ENCODE data around the gene CDKN2C.

CDKN2C gene

DNA sequence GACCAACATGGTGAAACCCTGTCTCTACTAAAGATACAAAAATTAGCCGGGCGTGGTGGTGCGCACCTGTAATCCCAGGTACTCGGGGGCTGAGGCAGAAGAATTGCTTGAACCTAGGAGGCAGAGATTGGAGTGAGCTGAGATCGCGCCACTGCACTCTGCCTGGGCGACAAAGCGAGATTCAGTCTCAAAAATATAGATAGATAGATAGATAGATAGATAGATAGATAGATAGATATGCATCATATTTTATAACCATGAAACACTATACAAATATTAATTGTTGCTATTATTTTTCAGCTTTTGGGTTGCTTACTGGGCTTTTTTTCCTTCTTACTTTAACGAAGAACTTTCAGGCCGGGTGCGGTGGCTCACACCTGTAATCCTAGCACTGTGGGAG lies 5.2 kb upstream of the CDKN2C start:
- DNase-seq (ENCODE audit: low read depth in 2 of 2): no peak

DNA sequence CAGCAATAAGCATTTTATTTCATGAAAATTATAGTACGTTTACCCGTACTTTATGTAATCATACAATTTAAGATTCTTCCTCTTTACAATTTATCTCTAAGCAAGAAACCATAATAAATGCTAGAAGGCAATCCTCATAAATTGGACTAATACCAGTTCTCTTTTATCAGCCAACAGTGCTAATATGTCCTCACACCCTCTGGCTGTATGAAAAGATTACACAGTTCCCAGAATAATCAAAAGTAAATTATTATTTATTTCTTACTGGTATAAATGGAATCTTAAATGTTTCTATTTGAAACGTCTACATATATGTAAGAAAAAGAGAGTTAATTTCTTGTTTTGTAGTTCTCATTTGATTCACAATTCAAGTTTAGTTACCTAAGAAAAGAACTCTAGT lies 3.1 kb upstream of the CDKN2C start:
- no peak for DNase-seq (ENCODE audit: low read depth in 2 of 2)

DNA sequence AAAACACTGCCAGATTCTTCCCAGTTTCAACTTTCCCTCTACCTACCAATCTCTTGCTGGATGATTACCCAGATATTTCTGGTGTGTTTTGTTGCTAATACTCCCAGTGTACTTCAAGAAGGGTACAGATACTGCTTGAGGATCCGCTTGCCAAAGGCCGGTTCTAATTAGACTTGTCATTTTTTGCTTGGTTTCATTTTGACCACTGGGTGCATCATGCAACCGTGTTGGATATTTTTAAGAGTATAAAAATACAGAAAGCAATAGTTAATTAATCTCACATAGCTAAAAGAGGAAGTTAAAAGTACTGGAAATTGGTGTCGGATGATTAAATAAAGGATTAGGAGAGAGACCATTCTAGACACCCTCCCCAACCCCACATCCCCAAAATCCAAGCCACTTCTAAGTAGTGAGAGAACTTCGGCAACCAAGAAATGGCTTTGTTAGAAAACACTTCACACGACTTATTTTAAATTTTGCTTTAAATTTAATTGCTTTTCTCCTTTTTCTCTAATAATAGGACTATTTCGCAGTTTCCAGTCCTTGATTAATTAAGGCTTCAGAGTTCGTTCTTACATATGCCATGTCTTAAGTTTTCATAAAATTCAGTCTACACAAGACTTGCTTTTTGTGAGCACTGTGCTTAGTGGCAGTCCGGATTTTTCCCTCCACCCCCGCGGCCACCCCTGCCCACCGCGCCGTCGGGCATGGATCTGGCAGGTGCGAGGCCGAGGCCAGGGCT lies 2.5 kb upstream of the CDKN2C start:
- DNase-seq (ENCODE audit: low read depth in 2 of 2): no peak

DNA sequence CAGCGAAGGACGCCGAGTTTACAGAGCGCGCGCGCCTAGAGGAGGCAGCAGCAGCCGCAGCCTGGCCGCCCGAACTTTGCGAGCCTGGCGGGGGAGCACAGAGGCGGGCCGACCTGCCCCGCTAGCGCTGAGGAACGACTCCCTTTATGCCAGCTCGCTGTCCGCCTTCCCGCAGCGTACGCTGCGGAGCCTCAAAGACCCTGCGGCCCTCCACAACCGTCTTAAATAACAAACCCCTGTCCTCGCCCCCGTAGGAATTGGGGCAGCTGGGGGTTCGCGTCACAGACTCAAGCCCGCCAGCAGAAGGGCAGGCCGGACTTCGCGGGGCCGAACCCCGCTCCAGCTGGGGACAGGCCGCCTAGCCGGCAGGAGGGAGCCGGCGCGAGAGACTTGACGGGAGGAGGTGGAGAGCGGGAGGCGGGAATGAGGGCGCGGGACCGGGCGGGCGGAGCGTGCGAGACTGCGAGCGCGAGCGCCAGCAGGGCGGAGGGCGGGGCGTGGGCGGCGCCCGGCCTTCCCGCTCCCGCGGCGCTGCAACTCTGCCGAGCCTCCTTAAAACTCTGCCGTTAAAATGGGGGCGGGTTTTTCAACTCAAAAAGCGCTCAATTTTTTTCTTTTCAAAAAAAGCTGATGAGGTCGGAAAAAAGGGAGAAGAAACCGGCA lies 1.8 kb upstream of the CDKN2C start:
- DNase-seq (ENCODE audit: low read depth in 2 of 2): peak; percentile 61 to 71

DNA sequence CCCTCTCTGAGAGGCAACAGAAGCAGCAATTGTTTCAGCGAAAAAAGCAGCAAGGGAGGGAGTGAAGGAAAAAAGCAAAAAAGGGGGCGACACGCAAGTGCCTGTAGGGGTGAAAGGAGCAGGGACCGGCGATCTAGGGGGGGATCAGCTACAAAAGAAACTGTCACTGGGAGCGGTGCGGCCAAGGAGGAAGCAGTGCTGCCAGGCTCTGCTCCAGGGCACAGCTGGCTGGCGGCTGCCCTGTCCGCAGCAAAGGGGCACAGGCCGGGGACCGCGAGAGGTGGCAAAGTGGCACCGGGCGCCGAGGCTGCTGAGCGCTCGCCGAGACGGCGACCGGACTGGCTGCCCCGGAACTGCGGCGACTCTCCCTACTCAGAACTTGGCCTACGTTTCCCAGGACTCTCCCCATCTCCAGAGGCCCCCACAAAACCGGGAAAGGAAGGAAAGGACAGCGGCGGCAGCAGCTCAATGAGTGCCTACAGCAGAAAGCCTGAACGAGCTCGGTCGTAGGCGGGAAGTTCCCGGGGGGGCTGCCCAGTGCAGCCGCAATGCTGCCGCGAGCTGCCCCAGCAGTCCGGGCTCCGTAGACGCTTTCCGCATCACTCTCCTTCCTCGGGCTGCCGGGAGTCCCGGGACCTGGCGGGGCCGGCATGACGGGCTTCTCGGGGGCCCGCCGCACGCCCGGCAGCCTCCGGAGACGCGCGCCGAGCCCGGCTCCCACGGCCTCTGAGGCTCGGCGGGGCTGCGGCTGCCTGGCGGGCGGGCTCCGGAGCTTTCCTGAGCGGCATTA lies 1.0 kb upstream of the CDKN2C start:
- peak in 1 of 2 donors; percentile 14 for DNase-seq (ENCODE audit: low read depth in 2 of 2)

DNA sequence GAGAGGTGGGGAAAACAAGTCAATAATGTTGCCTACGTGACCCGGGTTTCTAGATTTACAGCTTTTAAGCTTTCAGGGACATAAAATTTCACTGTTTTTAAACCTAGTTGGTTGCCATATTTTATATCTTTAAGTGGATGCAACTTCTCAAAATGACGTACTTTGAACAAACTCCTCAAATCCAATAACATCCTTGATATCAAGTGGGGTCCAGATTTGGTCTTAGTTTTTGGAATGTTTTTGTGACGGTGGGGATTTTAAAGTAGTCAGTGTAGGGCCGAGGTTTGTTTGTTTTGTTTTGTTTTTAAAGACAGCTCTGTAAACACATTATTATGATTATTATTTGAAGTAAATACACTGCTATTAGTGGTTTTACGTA lies 453 bp downstream of the CDKN2C start:
- no peak for DNase-seq (ENCODE audit: low read depth in 2 of 2)

DNA sequence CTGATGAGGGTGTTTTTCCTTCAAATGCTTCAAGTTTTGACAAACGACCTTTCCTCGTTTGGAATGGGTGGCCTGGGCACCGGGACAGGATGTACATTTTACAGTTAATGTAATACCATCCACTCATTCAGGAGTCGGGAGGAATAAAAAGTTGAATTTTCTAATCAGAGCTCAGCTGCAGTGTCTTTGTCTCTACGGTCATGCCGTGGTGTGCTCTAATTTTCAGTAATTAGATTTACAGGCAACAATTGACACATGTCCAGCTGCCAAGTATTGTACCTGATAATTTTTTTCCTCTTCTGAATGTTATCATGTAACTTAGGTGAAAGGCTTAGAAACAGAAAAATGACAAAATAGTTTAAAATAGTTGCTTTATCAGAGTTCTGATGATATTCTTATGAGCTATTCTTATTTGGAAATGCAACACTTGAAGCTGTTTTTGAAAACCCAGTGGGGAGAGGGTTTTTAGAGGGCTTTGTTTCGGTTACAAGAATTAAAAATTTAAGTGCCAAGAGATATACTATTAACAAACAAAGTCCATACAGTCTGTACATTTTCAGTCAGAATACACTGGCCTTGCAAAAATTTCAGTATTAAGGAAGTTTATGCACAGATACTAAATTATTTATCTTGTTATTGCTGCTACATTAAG lies 1.0 kb downstream of the CDKN2C start:
- DNase-seq (ENCODE audit: low read depth in 2 of 2): no peak

DNA sequence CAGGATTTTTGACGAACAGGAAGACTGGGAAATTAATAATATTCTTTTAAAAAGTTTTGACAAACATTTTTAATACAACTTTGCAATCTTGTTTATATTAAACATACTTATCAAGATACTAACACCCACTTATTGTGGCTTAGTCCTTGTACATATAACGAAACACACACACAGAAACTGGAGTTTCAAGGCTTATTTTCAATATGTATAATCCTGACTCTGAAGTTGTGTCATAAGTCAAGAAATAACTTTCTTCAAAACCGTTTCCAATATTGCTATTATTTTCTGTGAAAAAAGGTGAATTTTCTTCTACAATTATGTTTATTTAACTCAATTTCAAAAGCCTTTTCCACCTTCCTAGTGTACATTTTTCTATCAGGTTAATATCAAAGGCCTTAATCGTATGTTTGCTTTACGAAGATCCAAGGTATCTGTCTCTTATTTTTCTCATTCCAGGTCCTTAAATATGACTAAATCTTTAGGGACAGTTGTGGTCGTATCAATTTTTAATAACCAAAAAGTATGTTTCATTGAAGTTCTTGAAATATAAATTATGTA lies 1.8 kb downstream of the CDKN2C start:
- DNase-seq (ENCODE audit: low read depth in 2 of 2): no peak

DNA sequence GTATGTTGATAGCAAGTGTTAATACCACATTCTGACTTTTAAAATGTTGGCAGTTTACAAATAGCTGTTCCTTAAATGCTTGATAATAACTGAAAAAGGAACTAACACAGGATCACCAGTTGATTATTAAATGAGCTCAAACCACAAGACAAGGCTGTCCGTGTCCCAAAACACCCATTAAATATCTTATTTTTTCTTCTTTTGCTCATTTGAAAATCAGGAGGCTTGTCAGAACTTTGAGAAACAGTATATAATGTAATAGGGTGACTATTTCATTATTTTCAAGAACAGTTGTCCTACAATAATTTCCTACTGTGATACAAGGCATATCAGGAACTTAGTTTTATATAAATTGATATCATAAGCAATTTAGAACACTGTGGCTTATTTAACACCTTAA lies 2.7 kb downstream of the CDKN2C start:
- no peak for DNase-seq (ENCODE audit: low read depth in 2 of 2)

DNA sequence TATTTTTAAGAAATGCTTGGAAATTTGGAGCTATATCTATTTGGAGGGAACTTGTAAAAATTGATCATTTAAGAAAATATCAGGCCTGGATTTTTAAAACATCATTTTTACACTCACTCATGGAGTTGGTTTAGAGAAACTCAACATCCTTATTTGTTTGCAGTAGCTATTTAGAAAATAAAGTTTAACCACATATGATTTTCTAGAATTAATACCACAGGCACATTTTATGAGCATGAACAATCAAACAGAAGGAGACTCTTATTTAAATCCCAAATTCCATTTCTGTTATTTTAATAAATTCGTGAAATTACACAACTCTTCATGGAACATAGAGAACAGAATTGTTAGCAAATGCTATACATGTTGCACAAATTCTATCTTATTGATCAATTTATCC lies 3.2 kb downstream of the CDKN2C start:
- DNase-seq (ENCODE audit: low read depth in 2 of 2): no peak

DNA sequence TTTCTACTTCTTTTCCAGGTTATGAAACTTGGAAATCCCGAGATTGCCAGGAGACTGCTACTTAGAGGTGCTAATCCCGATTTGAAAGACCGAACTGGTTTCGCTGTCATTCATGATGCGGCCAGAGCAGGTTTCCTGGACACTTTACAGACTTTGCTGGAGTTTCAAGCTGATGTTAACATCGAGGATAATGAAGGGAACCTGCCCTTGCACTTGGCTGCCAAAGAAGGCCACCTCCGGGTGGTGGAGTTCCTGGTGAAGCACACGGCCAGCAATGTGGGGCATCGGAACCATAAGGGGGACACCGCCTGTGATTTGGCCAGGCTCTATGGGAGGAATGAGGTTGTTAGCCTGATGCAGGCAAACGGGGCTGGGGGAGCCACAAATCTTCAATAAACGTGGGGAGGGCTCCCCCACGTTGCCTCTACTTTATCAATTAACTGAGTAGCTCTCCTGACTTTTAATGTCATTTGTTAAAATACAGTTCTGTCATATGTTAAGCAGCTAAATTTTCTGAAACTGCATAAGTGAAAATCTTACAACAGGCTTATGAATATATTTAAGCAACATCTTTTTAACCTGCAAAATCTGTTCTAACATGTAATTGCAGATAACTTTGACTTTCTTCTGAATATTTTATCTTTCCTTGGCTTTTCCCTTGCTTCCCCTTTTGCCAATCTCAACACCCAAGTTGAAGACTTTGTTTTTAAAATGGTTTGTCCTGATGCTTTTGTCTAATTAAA lies 4.0 kb downstream of the CDKN2C start:
- no peak for DNase-seq (ENCODE audit: low read depth in 2 of 2)

DNA sequence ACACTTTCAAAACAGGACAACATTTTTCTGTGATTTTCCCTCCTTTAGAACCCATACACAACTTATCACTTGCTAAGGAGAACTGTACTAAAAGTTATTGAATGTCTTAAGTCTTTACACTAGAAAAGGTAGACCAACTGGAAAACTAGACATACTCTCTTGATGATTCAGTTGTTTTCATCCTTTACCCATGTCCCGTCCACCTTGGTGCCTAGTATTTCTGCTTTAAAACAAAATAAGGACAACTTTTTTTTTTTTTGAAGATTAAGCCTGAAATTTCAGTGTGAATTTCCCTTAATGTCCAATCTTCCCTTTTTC lies 4.5 kb downstream of the CDKN2C start:
- DNase-seq (ENCODE audit: low read depth in 2 of 2): no peak

DNA sequence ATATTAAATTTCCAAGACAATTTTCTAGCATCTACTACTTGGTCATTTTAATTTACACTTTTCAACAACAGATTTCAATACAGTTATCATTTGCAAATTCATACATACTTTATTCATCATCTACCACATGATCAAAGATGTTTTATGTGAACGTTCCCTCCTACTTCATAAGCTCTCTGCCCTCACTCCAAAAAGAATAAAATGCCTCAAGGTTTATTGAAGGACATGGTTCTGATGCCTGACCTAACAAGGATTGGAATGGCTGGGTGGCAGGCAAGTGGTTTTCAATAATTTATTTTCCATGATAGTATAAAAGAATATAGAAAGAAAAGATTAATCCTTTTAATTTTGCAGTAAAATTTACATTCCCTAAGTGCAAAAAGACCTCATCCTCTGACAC lies 5.4 kb downstream of the CDKN2C start:
- DNase-seq (ENCODE audit: low read depth in 2 of 2): no peak

DNA sequence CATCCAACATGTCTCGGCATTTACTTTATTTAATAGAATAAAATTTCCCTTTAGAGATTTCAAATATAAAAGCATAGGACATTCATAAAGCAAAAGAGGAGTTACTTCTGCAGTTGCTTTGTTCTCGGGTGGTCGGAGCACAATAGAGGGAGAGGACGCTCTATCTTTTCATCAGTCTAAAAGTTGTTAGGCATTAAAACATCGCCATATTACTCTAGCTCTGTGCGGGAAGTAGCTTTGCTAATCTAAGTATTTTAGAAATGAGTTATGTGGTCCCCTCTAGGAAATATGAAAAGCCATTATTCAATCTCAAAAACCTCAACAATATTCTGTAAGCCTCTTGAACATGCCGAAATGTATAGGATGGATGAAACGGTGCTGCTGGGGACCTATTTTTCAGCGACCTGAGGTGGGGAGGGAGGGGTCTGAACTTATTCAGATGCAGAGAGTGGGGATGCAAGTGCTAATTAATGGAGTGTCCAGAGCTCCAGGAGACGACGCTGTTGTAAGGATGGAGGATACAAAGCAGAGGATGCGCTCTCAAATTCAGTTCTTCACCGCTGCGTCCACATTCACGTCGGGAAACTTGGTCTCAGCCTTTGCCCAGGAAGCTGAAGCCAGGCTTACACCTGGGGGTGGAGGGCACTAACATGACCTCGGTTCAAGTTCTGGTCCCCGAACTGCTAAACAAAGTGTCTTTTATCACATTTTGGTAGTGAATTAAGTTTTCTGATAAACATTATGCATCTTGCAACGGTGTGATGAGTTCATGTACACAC lies 6.3 kb downstream of the CDKN2C start:
- DNase-seq (ENCODE audit: low read depth in 2 of 2): no peak

DNA sequence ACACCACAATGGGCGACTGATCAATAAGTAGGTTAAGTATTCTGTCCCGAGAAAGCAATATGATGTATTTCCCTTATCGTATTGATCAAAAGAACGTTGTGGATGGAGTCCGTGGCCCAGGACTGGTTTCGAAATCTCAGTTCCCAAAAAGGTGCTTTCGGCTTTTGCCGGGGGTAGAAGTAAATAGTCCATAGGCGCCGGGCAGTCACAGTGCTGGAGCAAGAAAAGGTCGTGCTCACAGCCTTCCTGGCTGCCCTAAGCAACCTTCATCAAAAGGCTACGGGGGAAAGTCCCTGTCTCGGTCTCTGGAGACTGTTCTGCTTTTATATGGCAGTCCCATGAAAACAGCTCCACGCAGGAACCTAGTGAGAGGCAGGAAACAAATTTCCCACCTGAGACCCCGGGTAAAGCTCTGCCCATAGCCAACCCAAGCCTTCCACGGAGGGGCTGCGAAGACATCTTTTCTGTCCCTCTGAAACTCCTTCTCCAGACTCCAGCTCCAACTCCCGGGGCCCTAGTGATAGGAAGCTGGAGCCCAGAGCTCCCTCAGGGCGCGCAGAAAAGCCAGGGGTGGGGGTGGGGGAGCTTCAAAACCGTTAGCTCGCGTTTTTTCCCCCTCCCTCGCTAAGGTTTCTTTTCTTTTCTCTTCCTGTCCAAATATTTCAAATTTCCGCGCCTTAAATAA lies 7.0 kb downstream of the CDKN2C start:
- no peak for DNase-seq (ENCODE audit: low read depth in 2 of 2)

DNA sequence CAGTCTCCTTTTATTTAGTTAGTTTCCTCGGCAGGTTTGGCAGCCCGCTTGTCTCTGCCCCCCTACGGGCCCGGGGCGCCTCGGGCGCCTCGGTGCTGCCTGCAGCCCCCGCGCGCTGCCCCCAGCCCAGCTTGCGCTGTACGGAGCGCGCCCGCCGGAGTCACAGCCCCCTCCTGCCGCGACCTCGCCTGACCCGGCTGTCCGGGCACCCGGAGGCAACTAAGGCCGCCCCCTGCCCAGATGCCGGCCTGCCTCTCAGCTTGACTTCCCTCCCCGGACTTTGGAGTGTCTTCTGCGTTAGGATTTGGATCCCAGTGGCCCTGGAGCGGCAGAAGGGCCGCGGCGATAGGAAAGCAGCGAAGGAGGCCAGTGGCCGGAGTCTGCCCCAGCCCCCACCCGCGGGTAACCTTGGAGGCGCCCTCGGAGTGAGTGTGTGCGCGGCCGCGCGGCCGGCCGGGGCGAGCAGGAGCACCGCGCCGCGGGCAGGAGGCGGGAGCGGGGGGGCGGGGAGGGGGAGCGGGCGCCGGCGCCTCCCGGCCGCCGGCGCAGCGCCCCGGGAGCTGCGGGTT lies 7.6 kb downstream of the CDKN2C start:
- DNase-seq (ENCODE audit: low read depth in 2 of 2): no peak

DNA sequence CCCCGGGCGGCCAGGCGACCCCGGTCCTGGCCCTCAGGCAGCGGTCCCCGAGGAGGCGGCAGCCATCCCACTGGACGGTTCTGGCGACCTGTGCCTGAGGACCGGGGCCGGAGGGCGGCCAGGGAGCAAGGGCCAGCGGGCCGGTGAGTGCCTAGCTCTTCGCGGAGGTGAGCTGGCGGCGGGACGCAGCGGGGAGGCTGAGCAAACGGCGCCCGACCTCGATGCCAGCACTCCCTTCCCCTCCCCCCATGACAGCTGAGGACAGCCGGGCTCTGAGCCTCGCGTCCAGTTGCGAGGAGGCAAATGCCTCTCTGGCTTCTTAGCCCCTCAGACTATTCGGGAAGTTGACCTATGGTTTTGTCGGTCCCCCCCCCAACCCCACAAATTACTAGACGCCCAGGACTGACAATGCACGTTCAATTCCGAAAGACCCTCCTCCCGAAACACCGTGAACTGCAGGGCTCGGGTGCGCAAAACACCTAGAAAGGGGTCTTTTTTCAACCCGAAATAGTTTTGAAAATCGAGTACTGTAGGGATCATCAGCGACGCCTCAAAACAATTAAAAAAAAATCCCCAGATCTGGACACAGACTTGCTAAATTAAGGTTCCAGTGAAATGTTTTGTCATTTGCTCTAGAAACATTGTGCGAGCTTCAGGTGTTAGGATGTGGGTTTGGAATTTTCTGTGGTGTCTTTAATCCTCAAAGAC lies 8.3 kb downstream of the CDKN2C start:
- no peak for DNase-seq (ENCODE audit: low read depth in 2 of 2)

DNA sequence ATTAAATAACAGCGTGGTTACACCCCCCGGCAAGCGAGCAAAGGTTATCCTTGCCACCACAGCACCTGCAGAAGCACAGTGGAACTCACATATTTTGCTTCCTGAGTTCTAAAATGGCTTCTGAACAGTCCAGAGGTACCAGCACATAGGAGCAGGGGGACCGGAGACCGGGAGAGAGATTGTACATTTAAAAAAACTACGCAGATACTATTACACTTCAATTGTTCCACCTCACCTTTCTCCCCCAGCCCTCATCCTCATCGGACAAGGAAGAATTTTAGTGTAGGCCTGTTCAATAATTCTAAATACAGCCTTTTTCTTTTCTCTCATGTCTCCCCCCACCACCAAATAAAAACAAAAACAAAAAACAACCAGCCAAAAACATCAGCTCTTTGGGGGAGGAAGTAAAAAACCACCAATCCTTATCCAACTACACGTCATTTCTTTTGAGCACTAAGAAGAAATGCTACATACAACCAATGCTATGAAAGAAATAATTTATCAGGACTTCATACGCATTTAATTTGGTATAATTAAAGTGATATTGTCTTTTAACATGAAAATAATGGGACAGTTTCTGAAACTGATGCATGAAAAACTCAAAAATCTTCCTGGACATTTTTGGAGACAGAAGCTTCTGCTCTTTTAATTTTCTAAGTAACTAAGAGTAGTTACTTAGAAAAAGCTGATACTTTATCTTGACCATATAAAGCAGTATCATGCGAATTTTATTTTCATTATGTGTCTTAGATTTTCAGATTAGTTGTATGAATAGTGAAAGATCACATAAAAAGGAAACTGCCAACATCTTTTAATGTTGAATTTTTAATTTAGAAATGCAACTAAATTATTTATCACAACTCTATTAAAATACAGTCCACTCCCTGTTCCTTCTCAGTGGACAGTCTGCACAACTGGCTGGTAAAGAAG lies 9.1 kb downstream of the CDKN2C start:
- no peak for DNase-seq (ENCODE audit: low read depth in 2 of 2)

Measured in stimulated activated CD8-positive, alpha-beta memory T cell treated with anti-CD3 and anti-CD28 coated beads, Interleukin-15, amount 100 ng/mL, for 4 hours (primary cell).